ENCODE measurements around the gene SNX20. TPM values are rescaled to one million over a fixed set of nuclear protein-coding genes. Genes with fewer than 3 reads are reported as not detected.

Gene SNX20
- total RNA-seq, 4 donors from 2014 or later: 2.2 to 6.9 (median 4.4) TPM

DNA sequence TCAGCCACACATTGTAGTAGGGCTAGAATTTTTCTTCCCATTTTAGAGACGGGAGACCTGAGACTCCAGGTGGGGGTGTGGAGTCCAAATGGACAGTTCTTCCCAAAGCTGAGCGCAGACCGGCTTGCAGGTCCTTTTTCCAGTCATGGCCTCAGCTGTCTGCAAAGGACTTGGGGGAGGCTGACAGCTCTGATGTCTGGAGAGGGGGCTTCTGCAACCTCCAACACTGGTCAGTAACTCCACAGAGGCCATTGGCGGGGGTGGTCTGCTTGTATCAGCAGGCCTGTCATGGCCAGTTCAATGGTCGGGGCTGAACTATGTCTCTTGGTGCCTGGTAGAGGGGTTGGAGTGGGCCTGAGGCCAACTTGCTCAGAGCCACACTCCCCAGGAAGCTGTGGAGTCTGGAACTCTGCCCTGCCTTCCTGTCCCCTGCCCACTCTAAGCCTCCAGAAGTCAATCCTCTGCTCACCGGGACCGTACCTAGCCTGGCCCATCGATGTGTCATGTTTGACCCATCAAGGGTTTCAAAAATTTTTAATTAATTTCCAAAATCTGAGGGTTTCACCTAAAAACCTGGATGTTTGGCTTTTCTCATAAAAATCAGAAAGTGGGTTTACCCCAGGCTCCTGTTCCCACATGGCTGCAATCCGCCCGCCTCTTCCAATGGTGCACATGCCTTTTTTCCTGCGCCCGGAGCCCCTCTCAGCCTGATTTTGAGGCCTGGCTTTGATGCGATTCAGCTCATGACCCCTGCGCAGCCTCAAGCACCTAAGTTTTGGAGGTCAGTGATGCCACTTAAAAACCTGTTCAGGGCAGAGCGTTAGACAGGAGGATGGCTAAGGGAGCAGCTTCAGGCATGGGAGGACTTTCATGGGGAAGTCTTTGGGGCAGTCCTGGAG lies 39.9 kb downstream of the SNX20 start:
- TF ChIP-seq, protein P1, sequence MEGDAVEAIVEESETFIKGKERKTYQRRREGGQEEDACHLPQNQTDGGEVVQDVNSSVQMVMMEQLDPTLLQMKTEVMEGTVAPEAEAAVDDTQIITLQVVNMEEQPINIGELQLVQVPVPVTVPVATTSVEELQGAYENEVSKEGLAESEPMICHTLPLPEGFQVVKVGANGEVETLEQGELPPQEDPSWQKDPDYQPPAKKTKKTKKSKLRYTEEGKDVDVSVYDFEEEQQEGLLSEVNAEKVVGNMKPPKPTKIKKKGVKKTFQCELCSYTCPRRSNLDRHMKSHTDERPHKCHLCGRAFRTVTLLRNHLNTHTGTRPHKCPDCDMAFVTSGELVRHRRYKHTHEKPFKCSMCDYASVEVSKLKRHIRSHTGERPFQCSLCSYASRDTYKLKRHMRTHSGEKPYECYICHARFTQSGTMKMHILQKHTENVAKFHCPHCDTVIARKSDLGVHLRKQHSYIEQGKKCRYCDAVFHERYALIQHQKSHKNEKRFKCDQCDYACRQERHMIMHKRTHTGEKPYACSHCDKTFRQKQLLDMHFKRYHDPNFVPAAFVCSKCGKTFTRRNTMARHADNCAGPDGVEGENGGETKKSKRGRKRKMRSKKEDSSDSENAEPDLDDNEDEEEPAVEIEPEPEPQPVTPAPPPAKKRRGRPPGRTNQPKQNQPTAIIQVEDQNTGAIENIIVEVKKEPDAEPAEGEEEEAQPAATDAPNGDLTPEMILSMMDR (IDR thresholded peaks at IDR 0.05): no peak
- DNase-seq (ENCODE audit: low spot score): no peak

DNA sequence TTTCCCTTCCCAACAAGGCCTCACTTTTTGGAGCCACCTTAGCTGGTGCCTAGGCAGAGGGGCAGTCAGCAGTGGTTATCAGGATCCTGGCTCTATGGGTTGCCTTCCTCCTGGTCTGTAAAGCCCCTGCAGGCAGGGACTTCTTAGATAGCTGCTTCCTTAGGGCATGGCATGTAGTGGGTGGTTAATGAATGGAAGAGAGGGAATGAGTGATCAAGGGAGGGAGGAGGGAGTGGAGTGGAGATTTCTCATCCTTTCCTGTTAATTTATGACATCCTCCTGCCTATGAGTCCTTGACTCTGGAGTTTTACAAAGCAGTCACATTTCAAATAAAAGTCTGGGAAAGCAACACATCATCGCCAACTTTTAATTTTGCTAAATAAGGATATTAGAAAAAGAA lies 40.7 kb downstream of the SNX20 start:
- peak; percentile 60 for ATAC-seq (ENCODE audit: low FRiP score)
- TF ChIP-seq, protein P1 (IDR thresholded peaks at IDR 0.05): no peak
- no peak for DNase-seq (ENCODE audit: low spot score)

More for the DNA sequence above, 39.9 kb downstream of the SNX20 start:
- ATAC-seq (ENCODE audit: low FRiP score): no peak

DNA sequence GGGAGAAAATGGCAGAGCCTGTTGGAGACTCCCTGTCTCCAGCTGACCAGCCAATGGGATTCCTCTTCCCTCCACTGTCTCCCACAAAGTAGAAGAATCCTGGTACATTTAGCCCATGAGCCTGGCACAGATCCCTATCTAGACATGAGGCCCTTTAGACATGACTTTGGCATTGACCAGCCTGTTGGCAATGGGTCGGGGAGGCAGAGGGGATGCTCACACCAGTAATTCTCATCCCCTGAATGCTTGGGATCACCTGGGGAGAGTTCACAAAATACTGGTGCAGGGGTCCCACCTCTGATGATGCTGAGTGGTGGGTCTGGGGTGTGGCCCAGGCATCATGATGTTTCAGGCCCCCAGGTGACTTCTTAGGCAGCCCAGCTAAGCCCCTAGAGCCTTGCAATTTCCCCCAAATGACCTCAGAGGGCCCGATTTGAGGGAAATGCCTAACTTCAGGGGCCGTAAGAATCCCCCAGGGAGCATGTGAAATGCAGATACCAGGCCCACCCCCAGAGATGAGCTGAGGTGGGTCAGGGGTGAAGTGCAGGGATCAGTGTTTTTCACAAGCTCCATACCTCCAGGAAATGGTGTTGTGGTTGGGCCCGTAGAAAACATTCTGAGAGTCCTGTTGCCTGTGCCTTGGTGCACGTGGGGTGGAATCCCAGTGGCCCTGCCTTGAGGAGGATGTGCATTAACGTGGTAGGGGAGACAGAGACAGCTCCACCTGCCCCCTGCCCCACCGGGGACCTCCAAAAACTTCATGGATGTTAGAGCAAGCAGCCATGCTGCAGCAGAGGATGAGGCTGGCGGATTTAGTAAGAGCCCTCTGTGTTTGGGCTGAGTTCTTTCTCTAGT lies 42.1 kb downstream of the SNX20 start:
- ATAC-seq (ENCODE audit: low FRiP score): no peak
- DNase-seq (ENCODE audit: low spot score): no peak
- TF ChIP-seq, protein P1 (IDR thresholded peaks at IDR 0.05): no peak

DNA sequence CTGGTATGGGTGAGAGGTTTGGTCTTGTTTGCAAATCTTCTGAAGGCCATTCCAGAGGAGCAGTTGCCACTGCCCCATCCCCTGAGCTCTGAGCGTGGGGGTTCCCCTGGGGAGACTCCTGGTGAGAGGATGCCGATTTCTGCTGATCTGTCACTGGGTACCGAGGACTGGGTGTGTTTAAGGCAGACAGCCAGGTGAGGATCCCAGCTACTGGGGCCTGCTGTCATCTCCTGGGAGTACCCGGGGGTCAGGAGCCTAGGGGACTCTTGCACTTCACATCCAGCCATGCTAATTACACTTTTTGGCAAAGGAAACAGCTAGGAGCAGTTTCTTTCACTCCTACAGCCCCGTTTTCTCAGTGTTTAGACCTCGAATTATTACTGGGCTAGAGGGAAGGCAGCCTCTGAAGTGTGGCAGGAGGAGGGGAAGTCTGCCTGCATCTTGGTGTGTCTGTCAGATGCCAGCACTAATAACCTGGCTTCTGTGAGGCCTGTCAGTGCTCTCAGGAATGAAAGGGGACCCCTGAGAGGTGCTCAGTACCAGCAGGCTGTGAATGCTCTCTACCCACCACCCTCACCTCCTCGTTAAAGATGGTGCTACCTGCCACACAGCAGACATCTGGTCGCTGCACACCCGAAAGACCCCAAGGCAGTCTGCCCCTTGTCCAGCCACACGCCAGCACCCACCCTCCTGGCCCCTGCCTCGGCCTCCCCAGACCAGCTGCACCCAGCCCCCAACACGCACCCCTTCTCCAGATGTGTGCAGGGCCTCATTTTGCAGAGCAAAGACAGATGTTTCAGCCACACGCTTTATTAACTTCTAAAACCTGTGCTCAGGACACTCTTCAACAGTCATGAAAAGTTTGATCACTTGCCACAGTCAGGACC lies 43.2 kb downstream of the SNX20 start:
- ATAC-seq (ENCODE audit: low FRiP score) (no peak), DNase-seq (ENCODE audit: low spot score) (no peak)
- TF ChIP-seq, protein P1 (IDR thresholded peaks at IDR 0.05): no peak

DNA sequence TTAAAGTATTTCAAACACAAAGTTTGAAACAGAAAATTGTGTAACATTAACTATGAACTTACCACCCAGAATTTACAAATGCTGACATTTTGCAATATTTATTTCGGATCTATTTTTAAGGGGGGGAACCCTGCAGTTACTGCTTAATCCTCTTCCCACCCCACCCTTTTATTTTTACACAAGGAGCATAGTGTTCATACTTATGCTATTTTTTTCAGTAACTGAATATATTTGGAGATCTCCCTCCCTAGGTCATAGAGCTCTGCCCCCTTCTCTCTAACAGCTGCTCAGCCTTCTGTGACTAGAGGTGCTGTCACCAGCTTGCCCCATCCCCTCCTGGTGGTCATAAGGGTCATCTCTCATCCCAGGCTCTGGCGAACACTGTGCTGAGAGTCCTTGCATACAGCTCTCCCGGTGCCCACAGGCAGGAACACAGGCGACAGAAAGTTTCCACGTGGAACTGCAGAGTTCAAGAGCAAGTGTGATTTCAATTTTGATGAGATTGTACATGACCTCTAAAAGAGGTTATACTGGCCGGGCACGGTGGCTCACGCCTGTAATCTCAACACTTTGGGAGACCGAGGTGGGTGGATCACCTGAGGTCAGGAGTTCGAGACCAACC lies 44.2 kb downstream of the SNX20 start:
- TF ChIP-seq, protein P1 (IDR thresholded peaks at IDR 0.05): no peak
- no peak for ATAC-seq (ENCODE audit: low FRiP score)
- DNase-seq (ENCODE audit: low spot score): no peak

All from omental fat pad (tissue), 4 donors.